ENCODE data around the gene CEBPG. TPM values are rescaled to one million over a fixed set of nuclear protein-coding genes. Genes with fewer than 3 reads are reported as not detected.
A peak's percentile ranks its signal among the peaks of the same experiment; 100 is the strongest.

Gene CEBPG
- total and polyA plus RNA-seq, 8 donors = 4.7 to 40.9 (median 18.0) TPM

- H3K9me3 ChIP-seq = no peaks in the 10 kb centered on the region
- WGBS, 5 donors = 84 to 87% (median 86%) methylated on average over 13 to 21 of the region's 21 CpGs
- intact Hi-C loops (cut with DNase I; ENCODE audit: low total_unique reads) = no loop called here
- peaks cover 0 to 38% (median 22%) of the 10 kb centered on the region in 4 donors for H3K36me3 ChIP-seq
- TF ChIP-seq CTCF (IDR thresholded peaks at IDR 0.05) (no peak), POLR2AphosphoS5 (IDR thresholded peaks at IDR 0.05) (no peak), POLR2A (IDR thresholded peaks at IDR 0.05) (no peak), EP300 (IDR thresholded peaks at IDR 0.05) (no peak)
- H3K27ac ChIP-seq = no peak overlapping the region
- no peaks in the 10 kb centered on the region for H3K27me3 ChIP-seq
- DNase-seq = no peak
- no peak overlapping the region for H3K4me3 ChIP-seq
- peaks cover 0 to 9% (median 4%) of the 10 kb centered on the region in 4 donors for H3K4me1 ChIP-seq
Observed at GRCh38 chr19:33410915-33411401, 37.4 kb downstream of the CEBPG start.

- WGBS, 5 donors = 91 to 97% (median 92%) methylated on average over 12 to 20 of the region's 20 CpGs
- DNase-seq = no peak
Observed at GRCh38 chr19:33411621-33412180, 38.2 kb downstream of the CEBPG start.

DNA sequence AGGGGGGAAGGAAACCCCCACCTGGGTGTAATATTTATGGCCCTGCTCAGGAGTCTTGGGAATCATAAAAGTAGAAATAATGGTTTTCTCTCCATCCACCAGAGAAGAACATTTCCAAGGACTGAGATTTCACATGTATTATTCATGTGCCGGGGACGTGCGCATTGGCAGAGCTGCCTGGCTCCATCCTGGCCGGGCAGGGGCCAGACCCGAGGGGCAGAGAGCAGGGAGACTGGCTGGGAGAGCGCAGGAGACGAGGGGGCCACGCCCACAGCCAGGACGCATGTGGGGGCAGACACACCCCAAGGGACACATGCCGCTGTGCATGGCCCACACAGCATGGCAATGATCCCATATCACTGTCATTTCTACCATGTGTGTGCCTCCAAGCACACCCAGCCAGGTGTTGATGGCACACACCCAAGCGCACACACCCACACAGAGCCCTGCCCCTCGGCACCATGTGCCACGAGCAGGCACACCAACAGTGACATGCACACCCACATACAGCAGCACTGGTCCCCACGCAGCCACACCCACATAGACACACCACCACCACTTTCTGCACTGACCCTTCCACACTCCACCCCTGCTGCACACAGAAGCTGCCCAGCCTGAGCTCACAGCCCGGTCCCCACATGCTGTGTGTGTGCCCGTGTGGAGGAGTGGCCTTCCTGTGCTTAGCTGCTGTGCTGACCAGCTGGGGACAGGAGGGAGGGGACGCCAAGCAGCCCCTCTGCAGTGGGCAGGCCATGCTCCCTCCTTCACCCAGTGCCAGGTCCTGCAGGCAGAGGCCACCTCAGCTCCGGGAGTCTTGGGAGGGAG, 39.3 kb downstream of the CEBPG start:
- Histone ChIP-seq H3K36me3 (peaks cover 0 to 38% (median 22%) of the 10 kb centered on the region in 4 donors), H3K4me1 (peaks cover 0 to 10% (median 6%) of the 10 kb centered on the region in 4 donors), H3K9me3 (no peaks in the 10 kb centered on the region), H3K27me3 (no peaks in the 10 kb centered on the region), H3K27ac (no peak overlapping the region), H3K4me3 (no peak overlapping the region)
- 59 to 88% (median 66%) methylated on average over 12 to 18 of the region's 18 CpGs for WGBS, 5 donors
- no peak for TF ChIP-seq POLR2A (IDR thresholded peaks at IDR 0.05)
- TF ChIP-seq CTCF (IDR thresholded peaks at IDR 0.05) = no peak
- no peak for TF ChIP-seq EP300 (IDR thresholded peaks at IDR 0.05)
- no peak for TF ChIP-seq POLR2AphosphoS5 (IDR thresholded peaks at IDR 0.05)
- DNase-seq = peak in 1 of 2 donors; percentile 27
- intact Hi-C loops (cut with DNase I; ENCODE audit: low total_unique reads) = no loop called here

More at GRCh38 chr19:33411621-33412180, 38.2 kb downstream of the CEBPG start:
- peaks cover 0 to 9% (median 8%) of the 10 kb centered on the region in 4 donors for H3K4me1 ChIP-seq
- no peak for TF ChIP-seq CTCF (IDR thresholded peaks at IDR 0.05)
- TF ChIP-seq POLR2A (IDR thresholded peaks at IDR 0.05) = no peak
- no peak for TF ChIP-seq POLR2AphosphoS5 (IDR thresholded peaks at IDR 0.05)
- TF ChIP-seq EP300 (IDR thresholded peaks at IDR 0.05) = no peak
- intact Hi-C loops (cut with DNase I; ENCODE audit: low total_unique reads) = no loop called here
- H3K36me3 ChIP-seq = peaks cover 0 to 38% (median 22%) of the 10 kb centered on the region in 4 donors
- no peaks in the 10 kb centered on the region for H3K9me3 ChIP-seq
- no peak overlapping the region for H3K4me3 ChIP-seq
- H3K27ac ChIP-seq = no peak overlapping the region
- no peaks in the 10 kb centered on the region for H3K27me3 ChIP-seq

DNA sequence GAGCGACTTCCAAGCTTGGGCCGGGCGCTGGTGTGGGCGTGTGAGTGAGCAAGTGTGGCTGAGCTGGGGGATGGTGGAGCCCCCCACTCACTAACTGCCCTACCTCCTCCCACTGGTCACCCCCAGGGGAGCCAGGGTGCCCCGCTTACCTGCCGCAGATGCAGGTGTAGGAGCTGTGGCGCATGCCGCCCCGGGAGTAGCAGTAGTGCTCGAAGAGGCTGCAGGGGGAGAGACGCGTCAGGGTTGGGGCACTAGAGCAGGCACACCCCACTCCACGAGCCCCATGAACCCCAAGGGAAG, 39.9 kb downstream of the CEBPG start:
- no peaks in the 10 kb centered on the region for H3K27me3 ChIP-seq
- peaks cover 0 to 33% (median 22%) of the 10 kb centered on the region in 4 donors for H3K36me3 ChIP-seq
- intact Hi-C loops (cut with DNase I; ENCODE audit: low total_unique reads) = no loop called here
- no peak overlapping the region for H3K4me3 ChIP-seq
- H3K9me3 ChIP-seq = no peaks in the 10 kb centered on the region
- peaks cover 0 to 10% (median 6%) of the 10 kb centered on the region in 4 donors for H3K4me1 ChIP-seq
- 88 to 95% (median 93%) methylated on average over 10 to 13 of the region's 13 CpGs for WGBS, 5 donors
- DNase-seq = no peak
- no peak overlapping the region for H3K27ac ChIP-seq
- TF ChIP-seq POLR2AphosphoS5 (IDR thresholded peaks at IDR 0.05) = no peak
- TF ChIP-seq EP300 (IDR thresholded peaks at IDR 0.05) = no peak
- no peak for TF ChIP-seq CTCF (IDR thresholded peaks at IDR 0.05)
- no peak for TF ChIP-seq POLR2A (IDR thresholded peaks at IDR 0.05)

All from stomach (tissue), 9 donors.